Stimulated activated CD8-positive, alpha-beta memory T cell treated with anti-CD3 and anti-CD28 coated beads, Interleukin-15, amount 100 ng/mL, for 4 hours (primary cell): ENCODE measurements around the gene SLC6A6.

Experiments used
- DNase-seq, 2 donors: peaks; one replicate each; pipeline ENCODE4 v3.0.0-alpha.2; 2020; ENCODE audit warnings: low read depth in 2 of 2

The SLC6A6 gene

DNA sequence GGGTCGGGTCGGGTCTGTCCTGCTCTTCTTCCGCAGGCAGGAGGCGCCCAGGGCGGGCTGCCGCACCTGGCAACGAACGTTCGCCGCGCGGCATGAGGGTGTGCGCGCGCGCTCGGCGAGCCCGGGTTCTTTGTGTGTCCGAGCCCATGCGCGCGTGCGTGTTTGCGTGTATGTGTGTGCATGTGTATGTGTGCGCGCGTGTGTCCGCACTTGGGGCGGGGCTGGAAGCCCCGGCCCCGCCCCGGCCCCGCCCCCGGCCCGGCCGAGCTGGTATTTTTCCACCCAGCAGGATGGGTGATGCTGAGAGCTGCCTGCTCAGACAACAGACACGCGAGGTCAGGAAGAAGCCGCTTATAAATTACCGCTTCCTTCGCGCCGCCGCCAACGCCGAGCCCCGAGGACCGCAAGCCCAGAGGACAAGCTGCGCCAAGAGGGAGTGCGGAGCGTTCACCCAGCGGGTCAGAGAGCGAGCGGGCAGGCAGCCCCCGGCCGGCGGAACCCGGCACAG lies at the start of gene SLC6A6:
Gene SLC6A6, plus strand, starts transcription at position 303 of the 508 bp plus-strand sequence. CDS start 41,029 bp downstream, outside the sequence.
- DNase-seq, result peak; percentile 83 to 89

DNA sequence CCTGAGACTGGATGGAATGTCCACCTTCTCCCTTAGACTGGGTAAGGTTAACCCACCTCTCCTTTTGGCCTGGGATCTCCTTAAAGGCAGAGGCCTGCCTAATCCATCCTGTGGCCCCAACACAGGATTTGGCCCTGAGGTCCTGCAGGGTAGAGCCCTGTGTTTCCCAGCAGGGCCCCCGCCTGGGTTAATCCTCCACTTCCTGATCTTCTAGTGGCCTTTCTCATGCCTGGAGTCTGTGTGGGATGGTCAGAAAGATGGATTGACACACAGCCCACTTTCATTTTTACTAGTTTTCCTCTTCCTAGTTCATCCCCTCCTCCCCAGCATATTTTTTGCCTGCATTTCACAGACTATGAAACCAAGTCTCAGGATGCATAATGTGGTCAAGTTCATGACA lies 48.9 kb upstream of the SLC6A6 start:
- DNase-seq, result no peak

DNA sequence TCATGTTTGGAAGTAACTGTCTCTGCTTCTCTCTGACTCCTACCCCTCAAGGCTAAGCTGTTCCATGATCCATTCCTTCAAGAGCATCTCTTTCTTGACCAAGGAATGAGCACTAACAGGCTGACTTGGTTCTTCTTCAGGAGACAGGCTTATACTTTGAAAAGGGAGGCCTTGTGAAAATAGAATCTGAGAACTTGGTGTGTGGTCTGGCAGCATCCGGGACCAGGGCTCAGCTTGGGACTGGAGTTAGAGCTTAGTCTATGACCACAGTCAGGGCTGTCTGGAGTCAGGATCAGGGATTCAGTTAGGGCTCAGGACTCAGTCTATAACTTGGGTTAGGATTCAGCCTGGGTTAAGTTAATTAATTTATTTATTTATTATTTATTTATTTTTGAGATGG lies 44.9 kb upstream of the SLC6A6 start:
- no peak for DNase-seq

DNA sequence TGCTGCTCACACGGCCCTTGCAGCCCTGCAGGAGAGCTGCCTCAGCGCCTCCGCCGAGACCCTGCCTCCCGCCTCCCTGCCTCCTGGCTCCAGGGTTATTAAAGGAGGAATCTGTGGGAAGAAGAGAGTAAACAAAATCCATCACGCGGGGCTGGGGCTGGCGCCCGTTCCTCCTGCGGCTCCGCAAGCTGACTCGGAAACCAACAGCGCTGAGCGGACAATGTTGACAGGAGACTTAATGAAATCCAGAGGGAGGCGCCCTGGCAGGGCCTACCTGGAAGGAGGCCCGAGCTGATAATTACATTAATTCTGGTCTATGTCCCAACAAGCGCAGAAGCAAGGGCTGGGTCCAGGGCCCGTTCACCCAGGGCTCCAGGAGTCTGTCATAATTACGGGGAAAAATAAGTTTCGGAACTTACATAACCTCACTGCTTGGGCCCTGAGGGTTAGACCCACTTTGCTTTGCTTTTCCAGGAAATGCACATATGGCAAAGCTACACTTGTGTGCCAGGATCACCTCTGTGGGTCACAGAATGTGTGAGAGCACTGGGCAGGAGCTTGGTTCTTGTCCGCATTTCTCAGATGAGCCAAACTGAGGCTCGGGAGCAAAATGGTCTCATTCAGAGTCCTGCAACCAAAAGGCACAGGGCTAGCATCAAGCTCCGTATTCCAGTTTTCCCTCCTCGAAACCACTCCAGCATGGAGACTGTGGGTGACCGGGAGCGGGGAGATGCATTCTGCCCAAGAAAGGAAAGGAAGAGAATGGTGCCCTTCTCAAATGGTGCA lies 43.8 kb upstream of the SLC6A6 start:
- DNase-seq, result no peak

DNA sequence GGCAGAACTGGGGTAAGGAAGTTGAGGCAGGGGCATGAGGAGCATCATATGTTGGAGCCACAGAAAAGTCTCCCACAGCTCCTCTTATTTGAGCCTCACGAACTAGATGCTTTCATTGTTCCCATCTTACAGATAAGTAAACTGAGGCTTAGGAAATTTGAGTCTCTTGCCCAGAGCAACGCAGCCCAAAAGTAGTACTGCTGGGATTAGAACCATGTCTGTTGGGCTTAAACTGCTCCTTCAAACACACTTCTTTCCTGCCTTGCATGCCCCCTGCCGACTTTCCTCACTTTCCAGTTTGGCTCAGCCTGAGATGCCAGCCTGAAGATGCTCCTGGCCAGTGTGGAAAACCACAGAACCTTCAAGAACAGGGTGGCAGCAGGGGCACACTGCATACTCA lies 43.1 kb upstream of the SLC6A6 start:
- no peak for DNase-seq

DNA sequence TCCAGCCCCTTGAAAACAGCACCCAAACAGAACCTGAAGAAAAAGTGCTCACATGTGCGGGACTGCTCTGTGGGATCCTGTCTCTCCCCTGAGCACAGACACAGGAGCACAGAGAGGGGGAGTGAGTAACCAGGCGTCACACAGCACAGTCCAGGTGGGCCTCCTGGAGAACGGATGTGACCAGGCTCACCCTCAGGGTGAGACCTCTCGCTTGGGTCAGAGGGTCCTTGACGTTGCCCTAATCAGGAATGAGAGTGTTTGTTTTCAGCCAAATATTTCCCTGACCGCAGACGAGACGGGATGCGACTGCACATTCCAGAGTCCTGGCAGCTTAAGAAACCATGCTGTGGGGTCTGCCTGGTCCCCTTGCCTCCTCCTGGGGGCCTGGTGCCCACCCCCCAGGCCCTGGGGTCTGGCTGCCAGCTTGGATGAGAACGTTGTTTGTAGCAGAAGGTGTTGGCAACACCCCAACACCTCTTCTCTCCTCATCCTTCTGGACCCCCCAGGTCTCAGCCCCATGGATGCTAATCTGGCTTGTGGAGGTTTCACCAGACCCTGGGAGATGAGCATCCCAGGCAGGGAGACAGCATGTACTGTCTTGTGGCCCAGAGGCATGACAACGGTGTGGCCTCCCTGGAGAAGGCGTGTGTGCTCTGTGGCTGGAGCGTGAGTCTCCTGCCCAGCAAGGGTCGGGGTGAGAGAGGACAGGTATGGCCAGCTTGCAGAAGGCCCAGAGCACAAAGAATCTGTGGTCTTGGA lies 42.1 kb upstream of the SLC6A6 start:
- DNase-seq, result no peak

DNA sequence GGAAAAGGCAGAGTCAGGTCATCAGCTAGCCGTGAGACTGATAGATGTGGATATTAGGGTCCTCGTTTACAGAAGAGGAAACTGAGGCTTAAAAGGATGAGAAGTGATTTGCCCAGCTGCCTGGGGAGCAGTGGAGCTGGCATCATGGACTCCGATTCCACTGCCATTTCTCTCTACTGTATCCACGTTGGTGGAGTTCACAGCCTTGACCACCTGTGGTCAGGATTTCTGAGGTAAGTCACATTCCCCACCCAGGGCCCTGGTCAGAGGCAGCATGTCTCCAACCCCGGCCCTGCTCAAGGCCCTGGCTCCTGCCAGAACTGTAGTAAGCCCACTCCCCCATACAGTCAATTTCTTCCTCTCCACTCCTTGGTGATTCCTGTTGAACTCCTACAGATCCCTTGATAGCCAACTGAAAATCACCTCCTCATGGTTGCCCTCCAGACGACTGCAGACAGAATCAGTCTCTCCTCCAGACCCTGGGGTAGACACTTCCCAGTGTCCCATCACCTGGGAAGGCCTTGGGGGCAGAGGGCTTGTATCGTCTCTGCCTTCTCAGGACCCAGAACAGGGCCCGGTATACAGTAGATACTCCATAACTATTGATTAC lies 41.2 kb upstream of the SLC6A6 start:
- DNase-seq, result no peak

DNA sequence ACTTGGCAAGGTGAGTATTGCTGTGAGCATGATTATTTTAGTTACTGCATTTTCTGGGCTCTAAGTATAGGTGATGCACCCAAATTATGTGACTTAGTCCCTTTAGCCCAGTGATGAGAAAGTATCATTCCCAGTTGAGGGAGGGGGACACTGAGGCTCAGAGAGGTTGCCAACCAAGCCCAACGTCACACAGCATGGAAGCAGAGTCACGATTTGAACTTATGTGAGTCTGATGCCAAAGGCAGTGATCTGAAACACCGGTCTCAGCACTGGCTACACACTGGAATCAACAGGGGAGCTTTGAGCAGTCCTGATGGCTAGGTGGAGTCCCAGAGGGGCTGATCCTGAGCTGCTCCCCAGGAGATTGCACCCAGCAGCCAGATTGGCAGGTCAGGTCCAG lies 39.5 kb upstream of the SLC6A6 start:
- no peak for DNase-seq

DNA sequence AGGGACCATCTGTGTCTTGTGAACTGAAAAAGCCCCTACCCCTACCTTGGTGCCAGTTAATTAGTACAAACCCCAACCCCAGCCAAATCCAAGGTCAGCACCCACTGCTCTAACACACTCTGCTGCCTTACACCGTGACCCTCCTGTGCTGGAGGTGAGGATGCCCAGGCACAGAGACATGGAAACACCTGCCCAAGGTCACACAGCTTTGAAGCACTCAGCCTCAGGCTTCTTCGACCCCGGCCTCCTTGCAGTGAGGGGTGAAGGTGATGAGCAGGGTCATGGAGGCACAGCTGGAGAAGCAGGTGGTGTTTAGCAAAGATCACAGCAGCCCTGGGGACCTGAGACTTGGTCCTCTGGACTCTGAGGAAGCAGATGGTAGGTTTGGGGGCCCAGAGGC lies 39.0 kb upstream of the SLC6A6 start:
- DNase-seq, result no peak

DNA sequence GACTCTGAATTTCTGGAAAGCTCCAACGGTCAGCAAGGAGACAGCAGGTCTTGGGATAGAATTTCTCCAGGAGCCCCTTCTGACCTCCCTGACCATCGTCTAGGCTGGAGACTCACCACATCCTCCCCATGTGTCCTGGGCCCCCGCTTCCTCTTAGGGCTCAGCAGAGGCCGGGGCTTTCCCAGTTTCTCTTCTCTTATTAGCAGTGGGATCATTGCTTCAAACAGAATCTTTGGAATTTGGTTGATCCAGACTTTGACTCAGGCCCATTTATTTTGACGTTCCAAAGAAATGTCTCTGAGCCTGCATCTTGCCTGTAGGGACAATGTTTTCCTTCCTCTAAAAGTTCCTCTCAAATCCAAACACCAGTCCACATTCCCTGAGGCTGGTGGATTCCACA lies 38.4 kb upstream of the SLC6A6 start:
- no peak for DNase-seq

DNA sequence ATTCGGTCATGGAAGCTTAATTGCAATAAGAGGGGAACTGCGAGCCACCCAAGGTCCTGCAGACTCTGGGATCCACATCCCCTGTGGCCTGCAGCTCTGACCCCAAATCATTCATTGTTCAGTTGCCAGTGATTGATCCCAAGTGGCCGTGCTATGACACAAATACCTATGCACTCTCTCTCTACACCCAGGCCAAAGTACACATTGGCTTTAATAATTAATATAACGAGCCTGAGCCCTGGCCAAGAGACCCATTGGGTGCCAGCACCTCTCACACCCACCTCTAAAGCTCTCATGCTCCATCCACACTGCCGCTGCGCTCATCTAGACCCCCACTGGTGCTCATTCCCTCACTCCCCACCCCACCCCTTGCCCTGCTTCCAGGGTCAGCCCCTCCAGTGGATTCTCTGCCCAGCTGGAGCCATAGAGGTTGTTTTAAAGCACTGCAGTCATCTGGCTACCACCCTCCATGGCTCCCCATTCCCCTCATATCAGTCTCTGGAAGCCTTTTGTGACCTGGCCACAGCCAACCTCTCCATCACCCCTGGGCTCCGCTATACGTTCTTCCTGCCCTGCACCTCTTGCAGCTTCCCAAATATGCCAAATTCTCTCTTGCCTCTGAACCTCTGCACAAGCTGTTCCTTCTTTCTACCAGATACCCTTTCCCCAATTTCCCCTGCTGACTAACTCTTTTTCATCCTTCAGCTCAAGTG lies 37.7 kb upstream of the SLC6A6 start:
- DNase-seq, result no peak

DNA sequence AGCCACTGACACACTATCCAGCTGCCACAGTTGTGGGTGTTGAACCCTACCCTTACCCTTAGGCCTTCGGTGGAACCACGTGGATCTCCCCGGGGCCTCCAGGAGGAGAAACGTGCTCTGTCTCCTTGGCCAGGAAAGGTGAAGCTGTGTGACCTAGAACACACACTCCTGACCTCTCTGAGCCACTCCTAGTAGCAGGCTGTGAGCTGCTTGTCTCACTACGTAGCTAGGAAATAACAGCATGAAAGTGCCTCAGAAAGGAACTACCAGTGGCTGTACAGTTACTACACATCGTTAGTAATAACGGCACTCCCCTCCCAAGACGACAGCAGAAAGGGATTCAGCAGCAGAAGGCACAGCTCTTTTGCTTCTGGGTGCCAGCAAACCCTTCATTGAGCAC lies 36.2 kb upstream of the SLC6A6 start:
- DNase-seq, result no peak

DNA sequence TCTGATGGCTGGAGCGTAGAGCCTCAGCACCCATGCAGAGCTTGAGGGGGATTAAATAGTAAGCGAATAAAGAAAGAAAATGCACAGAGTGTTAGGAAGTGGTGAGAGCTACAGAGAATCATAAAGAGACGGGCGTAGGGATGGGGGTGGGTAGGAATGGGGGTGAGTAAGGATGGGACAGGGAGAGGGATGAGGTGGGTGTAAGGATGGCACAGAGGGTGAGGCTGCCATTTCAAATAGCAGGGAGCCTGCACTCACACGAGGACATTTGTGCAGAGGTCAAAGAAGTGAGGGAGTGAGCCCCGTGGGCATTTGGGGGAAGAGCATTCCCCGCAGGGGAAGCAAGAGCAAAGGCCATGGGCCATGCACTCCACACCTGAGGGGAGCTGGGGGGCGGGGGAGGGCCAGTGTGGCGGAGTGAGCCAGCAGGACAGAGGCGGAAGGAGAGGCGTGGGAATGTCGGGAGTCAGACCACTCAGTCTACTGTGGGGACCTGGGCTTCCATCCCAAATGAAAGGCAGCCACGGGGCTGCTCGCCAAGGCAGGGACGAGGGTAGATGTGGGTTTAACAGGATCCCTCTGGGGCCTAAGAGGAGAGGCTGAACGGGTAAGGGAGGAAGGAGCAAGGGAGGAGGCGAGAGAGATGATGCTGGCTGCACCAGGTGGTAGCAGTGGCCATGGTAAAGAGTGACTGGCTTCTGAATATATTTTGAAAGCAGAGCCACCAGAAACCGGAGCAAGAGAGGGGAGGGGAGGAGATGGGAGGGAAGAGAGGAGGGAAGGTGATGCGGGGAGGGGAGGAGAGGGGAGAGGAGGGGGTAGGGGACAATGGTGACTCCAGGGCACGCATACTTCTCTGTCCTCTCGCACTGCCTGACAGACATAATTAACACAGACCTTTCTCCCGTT lies 35.2 kb upstream of the SLC6A6 start:
- no peak for DNase-seq

DNA sequence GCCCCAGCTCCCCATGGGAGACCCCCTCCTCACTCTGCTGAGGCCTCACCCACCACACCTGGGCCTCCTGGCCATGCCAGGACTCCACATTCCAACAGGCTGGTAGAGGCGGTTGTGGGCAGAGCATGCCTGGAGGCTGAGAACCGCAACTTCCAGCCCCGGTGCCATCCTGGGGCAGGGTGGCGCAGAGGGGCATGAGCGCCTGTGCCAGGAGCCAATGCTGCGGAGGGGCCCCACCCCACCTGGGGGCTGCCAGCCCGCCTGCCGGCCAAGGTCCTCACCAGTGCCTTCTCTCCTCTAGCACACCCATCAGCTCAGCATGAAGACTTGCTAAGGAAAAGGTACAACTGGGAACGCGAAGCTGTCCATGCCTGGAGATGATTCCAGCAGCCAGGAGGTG lies 34.3 kb upstream of the SLC6A6 start:
- DNase-seq, result no peak

DNA sequence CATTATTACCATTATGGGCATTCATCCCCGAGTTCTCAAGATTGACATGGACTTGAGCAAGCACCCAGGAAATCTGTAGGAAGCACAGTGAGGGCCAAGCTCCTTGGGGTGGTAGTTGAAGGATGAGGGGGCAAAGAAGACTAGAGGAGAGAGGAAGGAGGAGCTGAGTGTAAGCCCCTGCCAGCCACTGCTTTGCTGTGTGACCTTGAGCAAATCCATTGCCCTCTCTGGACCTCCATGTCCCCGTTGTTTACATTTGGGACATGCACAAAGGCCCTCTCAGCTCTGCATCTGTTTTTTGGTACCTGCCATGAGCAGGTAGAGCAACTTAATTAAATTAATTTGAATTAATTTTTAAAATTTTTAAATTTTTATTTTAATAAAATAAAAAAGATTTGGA lies 33.5 kb upstream of the SLC6A6 start:
- no peak for DNase-seq

DNA sequence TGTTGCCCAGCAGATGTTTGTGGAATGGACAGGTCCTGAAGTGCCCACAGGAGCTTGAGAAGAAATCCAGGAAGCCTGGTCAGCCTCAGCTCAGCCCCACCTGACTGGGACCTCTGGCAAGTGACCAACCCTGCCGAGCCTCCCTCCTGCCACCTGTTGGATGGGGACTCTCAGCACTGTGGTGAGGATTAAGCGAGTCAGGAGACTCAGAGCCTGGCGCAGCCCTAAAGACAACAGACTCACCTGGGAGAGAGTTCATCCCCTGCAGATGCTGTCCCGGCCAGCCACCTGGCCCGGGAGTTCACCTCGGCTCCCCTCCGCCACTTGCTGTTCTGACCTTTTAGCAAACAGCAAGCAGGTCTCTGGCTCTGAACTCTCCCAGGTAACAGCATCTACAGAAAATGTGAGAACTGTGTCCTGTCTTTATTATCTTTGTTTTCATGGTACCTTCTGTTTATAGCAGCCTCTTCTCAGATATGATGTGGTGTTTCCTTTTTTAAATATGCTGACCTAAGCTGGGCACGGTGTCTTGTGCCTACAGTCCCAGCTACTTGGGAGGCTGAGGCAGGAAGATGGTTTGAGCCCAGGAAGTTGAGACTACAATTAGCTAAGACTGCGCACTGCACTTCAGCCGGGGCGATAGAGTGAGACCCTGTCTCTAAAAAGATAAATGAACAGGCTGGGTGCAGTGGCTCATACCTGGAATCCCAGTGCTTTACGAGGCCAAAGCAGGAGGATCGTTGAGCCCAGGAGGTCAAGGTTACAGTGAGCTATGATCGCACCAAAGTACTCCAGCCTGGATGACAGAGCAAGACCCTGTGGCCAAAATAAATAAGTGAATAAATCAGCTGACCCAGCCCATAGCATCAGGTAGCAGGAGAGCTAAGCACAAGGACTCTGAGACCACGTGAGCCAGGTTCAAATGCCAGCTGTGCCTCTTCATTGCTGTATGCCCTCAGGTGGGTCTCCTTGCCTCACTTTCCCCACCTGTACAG lies 32.4 kb upstream of the SLC6A6 start:
- no peak for DNase-seq

DNA sequence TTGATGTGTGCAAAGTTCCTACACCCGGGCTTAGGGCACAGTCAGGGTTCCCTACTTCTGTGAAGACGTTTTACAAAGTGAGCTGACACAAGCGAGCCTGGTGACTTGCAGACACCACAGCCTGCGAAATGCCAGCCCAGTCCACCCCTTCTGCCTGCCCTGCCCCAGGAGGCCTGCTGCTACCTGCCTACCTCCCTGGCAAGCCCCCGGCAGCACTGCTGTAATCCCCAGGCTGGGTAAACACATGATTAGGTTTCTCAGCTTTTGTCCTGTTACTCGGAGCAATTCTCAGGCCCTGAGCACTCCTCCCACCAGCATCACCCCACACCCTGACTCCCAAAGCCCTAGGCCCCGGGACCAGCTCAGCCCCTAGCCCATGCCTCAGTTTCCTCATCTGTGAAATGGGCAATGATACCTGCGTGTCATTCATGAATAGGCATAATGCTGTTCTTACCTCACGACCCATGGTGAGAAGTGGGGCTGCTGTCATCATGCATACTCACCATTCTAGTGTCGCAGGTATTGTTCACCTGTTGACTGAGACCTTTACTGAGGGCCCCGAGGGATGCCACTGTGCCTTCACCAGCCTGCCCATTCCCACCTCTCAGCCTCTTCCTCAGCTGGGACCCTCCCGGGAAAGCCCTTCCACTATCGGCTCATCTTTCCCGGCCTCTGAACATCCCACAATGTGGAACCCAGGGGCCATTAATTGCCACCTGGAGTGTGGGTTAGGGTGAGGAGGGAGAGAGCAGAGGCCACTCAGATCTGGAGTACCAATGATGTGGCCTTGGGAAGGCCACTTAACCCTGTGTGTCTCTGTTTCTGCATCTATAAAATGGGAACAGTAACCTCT lies 31.5 kb upstream of the SLC6A6 start:
- DNase-seq, result no peak

DNA sequence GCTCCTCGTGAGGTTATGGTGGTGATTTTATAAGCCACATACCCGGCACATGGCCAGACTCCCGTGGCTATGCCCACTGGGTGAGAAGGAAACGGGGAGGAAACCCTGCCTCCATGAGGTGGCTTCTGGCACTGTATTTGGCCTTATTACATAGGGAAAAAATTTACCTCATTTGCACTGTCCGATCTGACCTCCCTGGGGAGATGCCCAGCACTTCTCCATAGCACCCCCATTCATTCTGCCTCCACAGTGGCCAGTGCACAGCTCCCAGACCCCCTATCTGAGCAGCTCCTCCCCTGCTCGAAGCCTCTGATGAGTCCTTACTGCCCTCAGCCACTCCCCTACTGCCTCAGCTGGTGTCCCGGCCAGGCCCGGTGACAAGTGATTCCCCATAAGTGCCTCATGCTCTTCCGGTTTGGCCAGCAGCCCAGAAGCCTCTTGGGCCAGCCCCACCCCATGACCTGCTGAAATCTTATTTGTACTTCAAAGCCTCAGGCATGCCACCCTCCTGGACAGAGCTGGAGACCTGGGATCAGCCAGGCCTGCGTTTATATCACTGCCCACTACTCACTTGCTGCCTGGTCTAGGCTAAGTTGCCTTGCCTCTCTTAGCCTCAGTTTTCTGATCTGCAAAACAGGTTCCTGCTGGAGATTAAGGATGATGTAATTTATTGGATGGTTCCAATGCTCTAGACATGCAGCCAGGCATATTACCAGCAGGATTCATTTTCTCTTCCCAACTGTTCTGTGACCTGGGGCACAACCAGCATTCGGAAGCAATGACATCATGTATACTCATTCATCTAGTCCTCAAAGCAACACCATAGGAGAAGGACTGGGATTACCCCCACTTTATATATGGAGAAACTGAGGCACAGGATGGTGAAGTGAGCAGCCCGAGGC lies 30.6 kb upstream of the SLC6A6 start:
- DNase-seq, result no peak
